ENCODE data around the gene GMEB2.

Gene GMEB2

GRCh38 chr20:63568986-63569949 is 57.6 kb downstream of the GMEB2 start:
- in situ Hi-C loops (cut with MboI; ENCODE audit: low pct_unique_long_range_greater_than_20kb, low sequenced_read_pairs, unreplicated experiment) = no loop called here
- no peak for DNase-seq (ENCODE audit: low spot score)
- no peak for TF ChIP-seq CTCF (IDR thresholded peaks at IDR 0.05; ENCODE audit: extremely low read depth, insufficient read depth, missing control alignments)

- no peak for TF ChIP-seq CTCF (IDR thresholded peaks at IDR 0.05; ENCODE audit: extremely low read depth, insufficient read depth, missing control alignments)
- DNase-seq (ENCODE audit: low spot score) = no peak
- in situ Hi-C loops (cut with MboI; ENCODE audit: low pct_unique_long_range_greater_than_20kb, low sequenced_read_pairs, unreplicated experiment) = no loop called here
Measured at GRCh38 chr20:63568170-63568981, 58.5 kb downstream of the GMEB2 start.

GRCh38 chr20:63567386-63568169 is 59.3 kb downstream of the GMEB2 start:
- in situ Hi-C loops (cut with MboI; ENCODE audit: low pct_unique_long_range_greater_than_20kb, low sequenced_read_pairs, unreplicated experiment) = no loop called here
- TF ChIP-seq CTCF (IDR thresholded peaks at IDR 0.05; ENCODE audit: extremely low read depth, insufficient read depth, missing control alignments) = no peak
- DNase-seq (ENCODE audit: low spot score) = peak; percentile 79

GRCh38 chr20:63567136-63567385 is 59.8 kb downstream of the GMEB2 start:
- DNase-seq (ENCODE audit: low spot score) = no peak
- in situ Hi-C loops (cut with MboI; ENCODE audit: low pct_unique_long_range_greater_than_20kb, low sequenced_read_pairs, unreplicated experiment) = no loop called here
- TF ChIP-seq CTCF (IDR thresholded peaks at IDR 0.05; ENCODE audit: extremely low read depth, insufficient read depth, missing control alignments) = no peak

- in situ Hi-C loops (cut with MboI; ENCODE audit: low pct_unique_long_range_greater_than_20kb, low sequenced_read_pairs, unreplicated experiment) = no loop called here
- DNase-seq (ENCODE audit: low spot score) = no peak
- no peak for TF ChIP-seq CTCF (IDR thresholded peaks at IDR 0.05; ENCODE audit: extremely low read depth, insufficient read depth, missing control alignments)
Measured at GRCh38 chr20:63566395-63567135, 60.3 kb downstream of the GMEB2 start.

Data from GM13977 (cell line).